ENCODE measurements around the gene PTMA. TPM values are rescaled to one million over a fixed set of nuclear protein-coding genes. Genes with fewer than 3 reads are reported as not detected.

PTMA gene
- total RNA-seq, 1 experiment from 2014 or later = 2,164 TPM

- TF ChIP-seq E2F1 (CRISPR knock-in tag; IDR thresholded peaks at IDR 0.05) = peak; percentile 59; the same call in 1 of the 2 replicates
- no peak for TF ChIP-seq HMGA2 (CRISPR knock-in tag; IDR thresholded peaks at IDR 0.05)
- TF ChIP-seq CREB1 (CRISPR knock-in tag; IDR thresholded peaks at IDR 0.05) = 0 out of 2 replicates have a peak, but pooled peaks have one; percentile 57
- TF ChIP-seq, protein P1, sequence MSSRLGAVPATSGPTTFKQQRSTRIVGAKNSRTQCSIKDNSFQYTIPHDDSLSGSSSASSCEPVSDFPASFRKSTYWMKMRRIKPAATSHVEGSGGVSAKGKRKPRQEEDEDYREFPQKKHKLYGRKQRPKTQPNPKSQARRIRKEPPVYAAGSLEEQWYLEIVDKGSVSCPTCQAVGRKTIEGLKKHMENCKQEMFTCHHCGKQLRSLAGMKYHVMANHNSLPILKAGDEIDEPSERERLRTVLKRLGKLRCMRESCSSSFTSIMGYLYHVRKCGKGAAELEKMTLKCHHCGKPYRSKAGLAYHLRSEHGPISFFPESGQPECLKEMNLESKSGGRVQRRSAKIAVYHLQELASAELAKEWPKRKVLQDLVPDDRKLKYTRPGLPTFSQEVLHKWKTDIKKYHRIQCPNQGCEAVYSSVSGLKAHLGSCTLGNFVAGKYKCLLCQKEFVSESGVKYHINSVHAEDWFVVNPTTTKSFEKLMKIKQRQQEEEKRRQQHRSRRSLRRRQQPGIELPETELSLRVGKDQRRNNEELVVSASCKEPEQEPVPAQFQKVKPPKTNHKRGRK (CRISPR knock-in tag; IDR thresholded peaks at IDR 0.05; ENCODE audit: borderline replicate concordance) = no peak
- TF ChIP-seq SMAD4 (CRISPR knock-in tag; IDR thresholded peaks at IDR 0.05) = 0 out of 2 replicates have a peak, but pooled peaks have one; percentile 64
- TF ChIP-seq, protein P2, sequence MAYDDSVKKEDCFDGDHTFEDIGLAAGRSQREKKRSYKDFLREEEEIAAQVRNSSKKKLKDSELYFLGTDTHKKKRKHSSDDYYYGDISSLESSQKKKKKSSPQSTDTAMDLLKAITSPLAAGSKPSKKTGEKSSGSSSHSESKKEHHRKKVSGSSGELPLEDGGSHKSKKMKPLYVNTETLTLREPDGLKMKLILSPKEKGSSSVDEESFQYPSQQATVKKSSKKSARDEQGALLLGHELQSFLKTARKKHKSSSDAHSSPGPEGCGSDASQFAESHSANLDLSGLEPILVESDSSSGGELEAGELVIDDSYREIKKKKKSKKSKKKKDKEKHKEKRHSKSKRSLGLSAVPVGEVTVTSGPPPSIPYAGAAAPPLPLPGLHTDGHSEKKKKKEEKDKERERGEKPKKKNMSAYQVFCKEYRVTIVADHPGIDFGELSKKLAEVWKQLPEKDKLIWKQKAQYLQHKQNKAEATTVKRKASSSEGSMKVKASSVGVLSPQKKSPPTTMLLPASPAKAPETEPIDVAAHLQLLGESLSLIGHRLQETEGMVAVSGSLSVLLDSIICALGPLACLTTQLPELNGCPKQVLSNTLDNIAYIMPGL (CRISPR knock-in tag; IDR thresholded peaks at IDR 0.05) = peak; percentile 96
- TF ChIP-seq, protein P3, sequence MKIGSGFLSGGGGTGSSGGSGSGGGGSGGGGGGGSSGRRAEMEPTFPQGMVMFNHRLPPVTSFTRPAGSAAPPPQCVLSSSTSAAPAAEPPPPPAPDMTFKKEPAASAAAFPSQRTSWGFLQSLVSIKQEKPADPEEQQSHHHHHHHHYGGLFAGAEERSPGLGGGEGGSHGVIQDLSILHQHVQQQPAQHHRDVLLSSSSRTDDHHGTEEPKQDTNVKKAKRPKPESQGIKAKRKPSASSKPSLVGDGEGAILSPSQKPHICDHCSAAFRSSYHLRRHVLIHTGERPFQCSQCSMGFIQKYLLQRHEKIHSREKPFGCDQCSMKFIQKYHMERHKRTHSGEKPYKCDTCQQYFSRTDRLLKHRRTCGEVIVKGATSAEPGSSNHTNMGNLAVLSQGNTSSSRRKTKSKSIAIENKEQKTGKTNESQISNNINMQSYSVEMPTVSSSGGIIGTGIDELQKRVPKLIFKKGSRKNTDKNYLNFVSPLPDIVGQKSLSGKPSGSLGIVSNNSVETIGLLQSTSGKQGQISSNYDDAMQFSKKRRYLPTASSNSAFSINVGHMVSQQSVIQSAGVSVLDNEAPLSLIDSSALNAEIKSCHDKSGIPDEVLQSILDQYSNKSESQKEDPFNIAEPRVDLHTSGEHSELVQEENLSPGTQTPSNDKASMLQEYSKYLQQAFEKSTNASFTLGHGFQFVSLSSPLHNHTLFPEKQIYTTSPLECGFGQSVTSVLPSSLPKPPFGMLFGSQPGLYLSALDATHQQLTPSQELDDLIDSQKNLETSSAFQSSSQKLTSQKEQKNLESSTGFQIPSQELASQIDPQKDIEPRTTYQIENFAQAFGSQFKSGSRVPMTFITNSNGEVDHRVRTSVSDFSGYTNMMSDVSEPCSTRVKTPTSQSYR (CRISPR knock-in tag; IDR thresholded peaks at IDR 0.05) = peak; percentile 87
- no peak for TF ChIP-seq ZNF121 (CRISPR knock-in tag; IDR thresholded peaks at IDR 0.05)
- no peak for TF ChIP-seq GABPB1 (CRISPR knock-in tag; IDR thresholded peaks at IDR 0.05)
- peak; percentile 53 for TF ChIP-seq ZNF416 (CRISPR knock-in tag; IDR thresholded peaks at IDR 0.05)
- no peak for TF ChIP-seq FOXJ3 (CRISPR knock-in tag; IDR thresholded peaks at IDR 0.05; ENCODE audit: borderline replicate concordance)
- TF ChIP-seq, protein P4, sequence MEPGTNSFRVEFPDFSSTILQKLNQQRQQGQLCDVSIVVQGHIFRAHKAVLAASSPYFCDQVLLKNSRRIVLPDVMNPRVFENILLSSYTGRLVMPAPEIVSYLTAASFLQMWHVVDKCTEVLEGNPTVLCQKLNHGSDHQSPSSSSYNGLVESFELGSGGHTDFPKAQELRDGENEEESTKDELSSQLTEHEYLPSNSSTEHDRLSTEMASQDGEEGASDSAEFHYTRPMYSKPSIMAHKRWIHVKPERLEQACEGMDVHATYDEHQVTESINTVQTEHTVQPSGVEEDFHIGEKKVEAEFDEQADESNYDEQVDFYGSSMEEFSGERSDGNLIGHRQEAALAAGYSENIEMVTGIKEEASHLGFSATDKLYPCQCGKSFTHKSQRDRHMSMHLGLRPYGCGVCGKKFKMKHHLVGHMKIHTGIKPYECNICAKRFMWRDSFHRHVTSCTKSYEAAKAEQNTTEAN (CRISPR knock-in tag; IDR thresholded peaks at IDR 0.05) = peak; percentile 94
- 0 out of 2 replicates have a peak, but pooled peaks have one; percentile 45 for TF ChIP-seq JUN (CRISPR knock-in tag; IDR thresholded peaks at IDR 0.05)
- no peak for TF ChIP-seq ZNF317 (CRISPR knock-in tag; IDR thresholded peaks at IDR 0.05; ENCODE audit: borderline replicate concordance, low read depth)
- TF ChIP-seq OVOL2 (CRISPR knock-in tag; IDR thresholded peaks at IDR 0.05; ENCODE audit: borderline replicate concordance) = no peak
- TF ChIP-seq IRF2 (CRISPR knock-in tag; IDR thresholded peaks at IDR 0.05; ENCODE audit: borderline replicate concordance, low read depth) = 0 out of 2 replicates have a peak, but pooled peaks have one; percentile 25
- TF ChIP-seq, protein P5, sequence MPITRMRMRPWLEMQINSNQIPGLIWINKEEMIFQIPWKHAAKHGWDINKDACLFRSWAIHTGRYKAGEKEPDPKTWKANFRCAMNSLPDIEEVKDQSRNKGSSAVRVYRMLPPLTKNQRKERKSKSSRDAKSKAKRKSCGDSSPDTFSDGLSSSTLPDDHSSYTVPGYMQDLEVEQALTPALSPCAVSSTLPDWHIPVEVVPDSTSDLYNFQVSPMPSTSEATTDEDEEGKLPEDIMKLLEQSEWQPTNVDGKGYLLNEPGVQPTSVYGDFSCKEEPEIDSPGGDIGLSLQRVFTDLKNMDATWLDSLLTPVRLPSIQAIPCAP (CRISPR knock-in tag; IDR thresholded peaks at IDR 0.05) = peak; percentile 13; the same call in 1 of the 2 replicates
- TF ChIP-seq ZNF219 (CRISPR knock-in tag; IDR thresholded peaks at IDR 0.05; ENCODE audit: borderline replicate concordance) = peak; percentile 54; the same call in 1 of the 2 replicates
- peak; percentile 61; the same call in 1 of the 2 replicates for TF ChIP-seq NR2C2 (CRISPR knock-in tag; IDR thresholded peaks at IDR 0.05)
- TF ChIP-seq, protein P6, sequence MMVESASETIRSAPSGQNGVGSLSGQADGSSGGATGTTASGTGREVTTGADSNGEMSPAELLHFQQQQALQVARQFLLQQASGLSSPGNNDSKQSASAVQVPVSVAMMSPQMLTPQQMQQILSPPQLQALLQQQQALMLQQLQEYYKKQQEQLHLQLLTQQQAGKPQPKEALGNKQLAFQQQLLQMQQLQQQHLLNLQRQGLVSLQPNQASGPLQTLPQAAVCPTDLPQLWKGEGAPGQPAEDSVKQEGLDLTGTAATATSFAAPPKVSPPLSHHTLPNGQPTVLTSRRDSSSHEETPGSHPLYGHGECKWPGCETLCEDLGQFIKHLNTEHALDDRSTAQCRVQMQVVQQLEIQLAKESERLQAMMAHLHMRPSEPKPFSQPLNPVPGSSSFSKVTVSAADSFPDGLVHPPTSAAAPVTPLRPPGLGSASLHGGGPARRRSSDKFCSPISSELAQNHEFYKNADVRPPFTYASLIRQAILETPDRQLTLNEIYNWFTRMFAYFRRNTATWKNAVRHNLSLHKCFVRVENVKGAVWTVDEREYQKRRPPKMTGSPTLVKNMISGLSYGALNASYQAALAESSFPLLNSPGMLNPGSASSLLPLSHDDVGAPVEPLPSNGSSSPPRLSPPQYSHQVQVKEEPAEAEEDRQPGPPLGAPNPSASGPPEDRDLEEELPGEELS (CRISPR knock-in tag; IDR thresholded peaks at IDR 0.05) = peak; percentile 97
- TF ChIP-seq, protein P7, sequence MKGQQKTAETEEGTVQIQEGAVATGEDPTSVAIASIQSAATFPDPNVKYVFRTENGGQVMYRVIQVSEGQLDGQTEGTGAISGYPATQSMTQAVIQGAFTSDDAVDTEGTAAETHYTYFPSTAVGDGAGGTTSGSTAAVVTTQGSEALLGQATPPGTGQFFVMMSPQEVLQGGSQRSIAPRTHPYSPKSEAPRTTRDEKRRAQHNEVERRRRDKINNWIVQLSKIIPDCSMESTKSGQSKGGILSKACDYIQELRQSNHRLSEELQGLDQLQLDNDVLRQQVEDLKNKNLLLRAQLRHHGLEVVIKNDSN (CRISPR knock-in tag; IDR thresholded peaks at IDR 0.05) = peak; percentile 72
- peak; percentile 93 for TF ChIP-seq MYBL2 (CRISPR knock-in tag; IDR thresholded peaks at IDR 0.05)
- TF ChIP-seq, protein P8, sequence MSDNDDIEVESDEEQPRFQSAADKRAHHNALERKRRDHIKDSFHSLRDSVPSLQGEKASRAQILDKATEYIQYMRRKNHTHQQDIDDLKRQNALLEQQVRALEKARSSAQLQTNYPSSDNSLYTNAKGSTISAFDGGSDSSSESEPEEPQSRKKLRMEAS (CRISPR knock-in tag; IDR thresholded peaks at IDR 0.05) = peak; percentile 98
These were observed 46.1 kb upstream of the PTMA start (continued) for GRCh38 chr2:231662028-231662810.

Data from WTC11 (cell line).